Neural progenitor cell (in vitro differentiated cells): ENCODE data around the gene PKN1. TPM values are rescaled to one million over a fixed set of nuclear protein-coding genes. Genes with fewer than 3 reads are reported as not detected.

Experiments
- DNase-seq: peaks from one replicate; pipeline ENCODE4 v3.0.0-alpha.2; 2016; ENCODE audit warnings: low spot score
- H2AFZ ChIP-seq: fragments of 200-600 bp; sonication (generic); replicated peaks from 2 replicates; pipeline ENCODE4 v1.6.1; 2016; ENCODE audit warnings: antibody characterized with exemption
- H3F3A ChIP-seq: fragments of 200-600 bp; sonication (generic); 2 replicates; pipeline ENCODE4 v1.6.1; 2016; ENCODE audit warnings: antibody characterized with exemption, low read depth
- H3K27ac ChIP-seq: fragments of 200-600 bp; sonication (generic); 2 replicates; pipeline ENCODE4 v1.5.1; 2016; ENCODE audit warnings: mild to moderate bottlenecking
- H3K27me3 ChIP-seq: fragments of 200-600 bp; sonication (generic); 2 replicates; pipeline ENCODE4 v1.6.1; 2016; ENCODE audit warnings: mild to moderate bottlenecking, moderate library complexity
- H3K36me3 ChIP-seq: fragments of 200-600 bp; sonication (generic); 2 replicates; pipeline ENCODE4 v1.5.1; 2016
- H3K4me1 ChIP-seq: fragments of 200-600 bp; sonication (generic); 2 replicates; pipeline ENCODE4 v1.6.1; 2016; ENCODE audit warnings: mixed run types
- H3K4me2 ChIP-seq: fragments of 200-600 bp; sonication (generic); 2 replicates; pipeline ENCODE4 v1.6.1; 2016
- H3K4me3 ChIP-seq: fragments of 200-600 bp; sonication (generic); 2 replicates; pipeline ENCODE4 v1.5.1; 2016
- H3K79me2 ChIP-seq: fragments of 200-600 bp; sonication (generic); 2 replicates; pipeline ENCODE4 v1.6.1; 2016; ENCODE audit warnings: low read depth
- H3K9ac ChIP-seq: fragments of 200-600 bp; sonication (generic); 2 replicates; pipeline ENCODE4 v1.6.1; 2016
- H3K9me3 ChIP-seq: fragments of 200-600 bp; sonication (generic); 2 replicates; pipeline ENCODE4 v1.5.1; 2016; ENCODE audit warnings: low read depth
- H4K20me1 ChIP-seq: fragments of 200-600 bp; sonication (generic); 2 replicates; pipeline ENCODE4 v1.6.1; 2016; ENCODE audit warnings: low read depth
- H3K27ac Mint-ChIP-seq: 3 replicates; pipeline ENCODE4 v1.8.0; 2021; ENCODE audit warnings: mixed read lengths
- H3K27me3 Mint-ChIP-seq: 2 replicates; pipeline ENCODE4 v1.8.0; 2022; ENCODE audit warnings: low read depth, mild to moderate bottlenecking, inconsistent platforms, moderate library complexity, mixed read lengths; ENCODE audit not compliant: insufficient read depth
- H3K36me3 Mint-ChIP-seq: 3 replicates; pipeline ENCODE4 v1.8.0; 2021; ENCODE audit warnings: mixed read lengths
- H3K4me1 Mint-ChIP-seq: 3 replicates; pipeline ENCODE4 v1.8.0; 2021; ENCODE audit warnings: mixed read lengths
- H3K4me3 Mint-ChIP-seq: 3 replicates; pipeline ENCODE4 v1.8.0; 2021; ENCODE audit warnings: mild to moderate bottlenecking, moderate library complexity, mixed read lengths
- H3K9me3 Mint-ChIP-seq: 3 replicates; pipeline ENCODE4 v1.8.0; 2020; ENCODE audit warnings: mixed read lengths
- CTCF ChIP-seq: fragments of 200-600 bp; sonication (generic); IDR thresholded peaks from 2 replicates; pipeline ENCODE4 v1.5.1; 2017; ENCODE audit warnings: antibody characterized with exemption, mild to moderate bottlenecking
- EZH2 ChIP-seq: fragments of 200-600 bp; sonication (generic); IDR thresholded peaks from 2 replicates; pipeline ENCODE4 v1.6.1; 2017; ENCODE audit warnings: antibody characterized with exemption, mild to moderate bottlenecking, moderate library complexity
- EZH2phosphoT487 ChIP-seq: fragments of 200-600 bp; sonication (generic); IDR thresholded peaks from 2 replicates; pipeline ENCODE4 v1.6.1; 2017; ENCODE audit warnings: antibody characterized with exemption
- total RNA-seq: library from RNA; depleted of rRNA; stranded (reverse); fragments of >200 nt; gene quantifications from 2 replicates; pipeline ENCODE4 v1.2.3, GENCODE V29; 2015; ENCODE audit warnings: low replicate concordance

Gene PKN1
- total RNA-seq, 1 donor from 2014 or later: 29.0 TPM

GRCh38 chr19:14467391-14467790, 34.3 kb downstream of the PKN1 start:
- Histone ChIP-seq H2AFZ (no peak overlapping the region), H3K9ac (no peak overlapping the region), H3K36me3 (no peaks in the 10 kb centered on the region), H4K20me1 (peaks cover 10% of the 10 kb centered on the region), H3K4me1 (peaks cover under 1% of the 10 kb centered on the region), H3F3A (peaks cover 7% of the 10 kb centered on the region), H3K27me3 (peaks cover under 1% of the 10 kb centered on the region), H3K4me3 (no peak overlapping the region), H3K4me2 (no peak overlapping the region), H3K79me2 (no peaks in the 10 kb centered on the region), H3K9me3 (no peaks in the 10 kb centered on the region), H3K27ac (no peak overlapping the region)
- Mint-ChIP-seq H3K27ac (no peak overlapping the region), H3K27me3 (peaks cover 2% of the 10 kb centered on the region), H3K9me3 (no peaks in the 10 kb centered on the region), H3K36me3 (peaks cover 7% of the 10 kb centered on the region), H3K4me1 (no peaks in the 10 kb centered on the region), H3K4me3 (no peak overlapping the region)
- DNase-seq: no peak
- no peak for TF ChIP-seq EZH2
- no peak for TF ChIP-seq CTCF
- TF ChIP-seq EZH2phosphoT487: no peak

- TF ChIP-seq EZH2phosphoT487 (no peak), EZH2 (no peak), CTCF (no peak)
- Histone ChIP-seq H3K9ac (no peak overlapping the region), H3K4me3 (no peak overlapping the region), H4K20me1 (peaks cover 10% of the 10 kb centered on the region), H3K27ac (no peak overlapping the region), H3K79me2 (no peaks in the 10 kb centered on the region), H3K4me2 (no peak overlapping the region), H3K27me3 (peaks cover 4% of the 10 kb centered on the region), H3K36me3 (no peaks in the 10 kb centered on the region), H3F3A (peaks cover 9% of the 10 kb centered on the region), H3K9me3 (no peaks in the 10 kb centered on the region), H3K4me1 (peaks cover 5% of the 10 kb centered on the region), H2AFZ (no peak overlapping the region)
- H3K9me3 Mint-ChIP-seq: no peaks in the 10 kb centered on the region
- peaks cover 2% of the 10 kb centered on the region for H3K27me3 Mint-ChIP-seq
- H3K4me1 Mint-ChIP-seq: peaks cover 1% of the 10 kb centered on the region
- H3K36me3 Mint-ChIP-seq: peaks cover 7% of the 10 kb centered on the region
- no peak for DNase-seq
- H3K27ac Mint-ChIP-seq: no peak overlapping the region
- H3K4me3 Mint-ChIP-seq: no peak overlapping the region
Observed at GRCh38 chr19:14467816-14468215, 34.7 kb downstream of the PKN1 start.

- no peak overlapping the region for H3K9ac ChIP-seq
- H3K79me2 ChIP-seq: no peaks in the 10 kb centered on the region
- no peaks in the 10 kb centered on the region for H3K36me3 ChIP-seq
- H3K4me3 ChIP-seq: no peak overlapping the region
- H3K4me3 Mint-ChIP-seq: no peak overlapping the region
- peaks cover 2% of the 10 kb centered on the region for H3K36me3 Mint-ChIP-seq
- peaks cover 12% of the 10 kb centered on the region for H3K4me1 ChIP-seq
- H2AFZ ChIP-seq: no peak overlapping the region
- peaks cover 10% of the 10 kb centered on the region for H3F3A ChIP-seq
- no peak for DNase-seq
- peaks cover 4% of the 10 kb centered on the region for H3K27me3 ChIP-seq
- H3K27ac Mint-ChIP-seq: no peak overlapping the region
- no peaks in the 10 kb centered on the region for H3K9me3 Mint-ChIP-seq
- H3K9me3 ChIP-seq: no peaks in the 10 kb centered on the region
- H3K4me1 Mint-ChIP-seq: peaks cover 8% of the 10 kb centered on the region
- peaks cover 10% of the 10 kb centered on the region for H4K20me1 ChIP-seq
- TF ChIP-seq EZH2phosphoT487: no peak
- no peak for TF ChIP-seq CTCF
- TF ChIP-seq EZH2: no peak
- no peak overlapping the region for H3K4me2 ChIP-seq
- H3K27ac ChIP-seq: no peak overlapping the region
- peaks cover 6% of the 10 kb centered on the region for H3K27me3 Mint-ChIP-seq
Observed at GRCh38 chr19:14470031-14470876, 37.1 kb downstream of the PKN1 start.
